Measurements from ENCODE around the gene RFX1.

RFX1 gene

DNA sequence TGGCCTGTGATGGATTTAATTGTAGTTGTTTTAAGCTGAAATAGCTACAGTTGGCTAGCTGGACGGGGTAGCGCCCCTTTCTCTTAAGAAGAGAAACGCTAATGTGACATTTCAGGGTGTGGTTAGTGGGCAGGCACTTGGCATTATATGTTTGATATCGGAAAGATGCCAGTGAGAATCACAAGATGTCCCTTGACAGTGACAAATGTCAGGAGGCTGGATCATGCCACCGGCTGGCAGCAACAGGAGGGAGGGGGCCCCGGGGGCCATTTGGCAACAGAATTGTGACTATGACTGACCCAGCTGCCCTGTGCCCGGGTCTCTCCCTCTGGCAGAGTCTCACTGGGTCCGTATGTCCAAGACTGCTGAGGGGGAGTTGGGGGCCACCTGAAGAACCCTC lies 49.1 kb downstream of the RFX1 start:
- no peak overlapping the region for H3K4me3 ChIP-seq (ENCODE audit: low read depth, low read length)
- TF ChIP-seq POLR2A (IDR thresholded peaks at IDR 0.05; ENCODE audit: extremely low read depth, insufficient read length), result no peak
- no peak for DNase-seq (ENCODE audit: low read depth)

DNA sequence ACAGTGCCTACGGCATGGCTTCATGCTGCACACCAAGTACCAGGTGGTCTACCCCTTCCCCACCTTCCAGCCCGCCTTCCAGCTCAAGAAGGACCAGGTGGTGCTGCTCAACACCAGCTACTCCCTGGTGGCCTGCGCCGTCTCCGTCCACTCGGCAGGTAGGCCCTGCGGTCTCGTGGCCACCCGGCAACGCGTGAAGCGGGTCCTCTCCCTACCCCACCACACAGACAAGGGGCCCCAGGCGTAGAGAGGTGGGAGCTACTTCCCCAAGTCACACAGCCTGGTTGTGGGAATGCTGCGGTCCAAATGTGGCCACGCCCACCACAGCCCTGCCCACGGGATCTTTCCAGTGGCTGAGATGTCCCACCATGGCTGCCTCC lies 49.8 kb downstream of the RFX1 start:
- DNase-seq (ENCODE audit: low read depth), result no peak
- TF ChIP-seq MYC (IDR thresholded peaks at IDR 0.05; ENCODE audit: low read depth, low read length) (no peak), POLR2A (IDR thresholded peaks at IDR 0.05; ENCODE audit: extremely low read depth, insufficient read length) (no peak)
- TF ChIP-seq, protein P1, sequence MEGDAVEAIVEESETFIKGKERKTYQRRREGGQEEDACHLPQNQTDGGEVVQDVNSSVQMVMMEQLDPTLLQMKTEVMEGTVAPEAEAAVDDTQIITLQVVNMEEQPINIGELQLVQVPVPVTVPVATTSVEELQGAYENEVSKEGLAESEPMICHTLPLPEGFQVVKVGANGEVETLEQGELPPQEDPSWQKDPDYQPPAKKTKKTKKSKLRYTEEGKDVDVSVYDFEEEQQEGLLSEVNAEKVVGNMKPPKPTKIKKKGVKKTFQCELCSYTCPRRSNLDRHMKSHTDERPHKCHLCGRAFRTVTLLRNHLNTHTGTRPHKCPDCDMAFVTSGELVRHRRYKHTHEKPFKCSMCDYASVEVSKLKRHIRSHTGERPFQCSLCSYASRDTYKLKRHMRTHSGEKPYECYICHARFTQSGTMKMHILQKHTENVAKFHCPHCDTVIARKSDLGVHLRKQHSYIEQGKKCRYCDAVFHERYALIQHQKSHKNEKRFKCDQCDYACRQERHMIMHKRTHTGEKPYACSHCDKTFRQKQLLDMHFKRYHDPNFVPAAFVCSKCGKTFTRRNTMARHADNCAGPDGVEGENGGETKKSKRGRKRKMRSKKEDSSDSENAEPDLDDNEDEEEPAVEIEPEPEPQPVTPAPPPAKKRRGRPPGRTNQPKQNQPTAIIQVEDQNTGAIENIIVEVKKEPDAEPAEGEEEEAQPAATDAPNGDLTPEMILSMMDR (IDR thresholded peaks at IDR 0.05; ENCODE audit: low read depth, low read length), result no peak
- TF ChIP-seq, protein P2, sequence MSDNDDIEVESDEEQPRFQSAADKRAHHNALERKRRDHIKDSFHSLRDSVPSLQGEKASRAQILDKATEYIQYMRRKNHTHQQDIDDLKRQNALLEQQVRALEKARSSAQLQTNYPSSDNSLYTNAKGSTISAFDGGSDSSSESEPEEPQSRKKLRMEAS (IDR thresholded peaks at IDR 0.05; ENCODE audit: low read depth, low read length), result no peak
- no peak overlapping the region for H3K4me3 ChIP-seq (ENCODE audit: low read depth, low read length)

DNA sequence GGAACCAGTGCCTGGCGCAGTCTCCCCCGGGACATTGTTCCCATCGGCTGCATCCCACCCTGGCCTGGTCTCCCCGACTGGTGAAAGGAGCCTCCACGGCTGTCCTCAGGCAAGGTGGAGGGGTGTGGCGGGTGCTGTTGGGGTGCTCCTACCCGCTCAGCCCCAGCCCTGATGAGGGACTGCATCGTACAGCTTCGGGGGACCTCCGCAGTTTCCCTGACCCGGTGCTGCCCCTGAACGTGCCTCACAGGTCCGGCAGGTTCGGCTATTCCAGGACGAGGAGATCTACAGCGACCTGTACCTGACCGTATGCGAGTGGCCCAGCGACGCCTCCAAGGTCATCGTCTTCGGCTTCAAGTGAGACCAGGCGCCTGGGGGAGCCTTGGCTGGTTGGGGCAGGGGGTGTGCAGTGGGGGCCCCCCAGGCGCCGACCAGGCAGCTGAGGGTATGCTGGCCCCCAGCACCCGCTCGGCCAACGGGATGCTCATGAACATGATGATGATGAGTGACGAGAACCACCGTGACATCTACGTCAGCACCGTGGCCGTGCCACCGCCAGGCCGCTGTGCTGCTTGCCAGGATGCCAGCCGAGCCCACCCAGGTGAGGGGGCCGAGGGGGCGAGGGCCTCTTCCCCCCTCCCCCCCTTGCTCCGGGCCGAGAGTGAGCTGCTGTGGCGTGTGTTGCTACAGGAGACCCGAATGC lies 50.3 kb downstream of the RFX1 start:
- TF ChIP-seq MYC (IDR thresholded peaks at IDR 0.05; ENCODE audit: low read depth, low read length) (no peak), POLR2A (IDR thresholded peaks at IDR 0.05; ENCODE audit: extremely low read depth, insufficient read length) (no peak)
- TF ChIP-seq, protein P2 (IDR thresholded peaks at IDR 0.05; ENCODE audit: low read depth, low read length), result no peak
- TF ChIP-seq, protein P1 (IDR thresholded peaks at IDR 0.05; ENCODE audit: low read depth, low read length), result no peak
- no peak for DNase-seq (ENCODE audit: low read depth)
- no peak overlapping the region for H3K4me3 ChIP-seq (ENCODE audit: low read depth, low read length)

DNA sequence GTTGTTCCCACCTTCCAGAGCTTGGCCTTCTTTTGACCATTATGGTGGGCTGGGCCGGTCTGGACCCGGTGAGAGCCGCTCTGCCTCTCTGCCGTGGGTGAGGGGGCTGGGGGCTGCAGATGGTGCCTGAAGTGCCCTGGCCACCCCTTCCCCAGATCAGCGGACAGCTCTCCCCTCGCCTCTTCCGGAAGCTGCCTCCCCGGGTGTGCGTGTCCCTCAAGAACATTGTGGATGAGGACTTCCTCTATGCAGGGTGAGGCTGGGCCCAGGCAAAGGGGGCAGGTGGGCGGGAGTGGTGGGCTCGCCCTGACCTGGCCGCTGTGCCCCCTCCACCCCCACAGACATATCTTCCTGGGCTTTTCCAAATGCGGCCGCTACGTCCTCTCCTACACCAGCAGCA lies 51.9 kb downstream of the RFX1 start:
- no peak overlapping the region for H3K4me3 ChIP-seq (ENCODE audit: low read depth, low read length)
- no peak for DNase-seq (ENCODE audit: low read depth)
- TF ChIP-seq POLR2A (IDR thresholded peaks at IDR 0.05; ENCODE audit: extremely low read depth, insufficient read length), result no peak
- TF ChIP-seq MYC (IDR thresholded peaks at IDR 0.05; ENCODE audit: low read depth, low read length), result no peak
- TF ChIP-seq, protein P1 (IDR thresholded peaks at IDR 0.05; ENCODE audit: low read depth, low read length), result no peak
- TF ChIP-seq, protein P2 (IDR thresholded peaks at IDR 0.05; ENCODE audit: low read depth, low read length), result no peak

DNA sequence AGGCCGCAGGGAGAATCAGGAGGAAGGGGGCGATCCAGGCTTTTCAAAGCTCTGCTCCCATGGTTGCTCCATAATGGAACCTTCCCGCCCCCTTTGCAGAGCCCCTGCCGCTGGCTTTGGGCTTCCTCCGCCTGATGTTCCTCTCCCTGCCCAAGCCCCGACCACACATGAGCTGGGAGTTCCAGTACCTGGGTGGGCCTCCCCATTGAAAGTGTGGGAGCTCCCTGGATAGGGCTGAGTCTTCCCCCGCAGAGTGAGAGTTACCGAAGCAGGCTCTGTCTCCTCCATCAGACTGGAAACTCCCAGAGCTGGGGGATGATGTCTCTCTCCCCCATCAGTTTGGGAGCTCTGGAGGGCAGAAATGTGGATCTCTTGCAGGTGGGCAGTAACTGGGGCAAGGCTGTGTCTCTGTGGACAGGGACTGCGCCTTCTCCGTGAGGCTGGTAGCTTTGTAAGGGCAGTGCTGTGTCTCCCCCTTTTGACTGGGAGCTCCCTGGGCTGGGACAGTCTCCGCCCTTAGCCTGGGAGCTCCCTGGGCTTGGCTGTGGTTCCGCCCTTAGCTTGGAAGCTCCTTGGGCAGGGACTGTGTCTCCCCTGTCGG lies 53.1 kb downstream of the RFX1 start:
- TF ChIP-seq, protein P2 (IDR thresholded peaks at IDR 0.05; ENCODE audit: low read depth, low read length), result no peak
- TF ChIP-seq, protein P1 (IDR thresholded peaks at IDR 0.05; ENCODE audit: low read depth, low read length), result no peak
- TF ChIP-seq POLR2A (IDR thresholded peaks at IDR 0.05; ENCODE audit: extremely low read depth, insufficient read length), result no peak
- TF ChIP-seq MYC (IDR thresholded peaks at IDR 0.05; ENCODE audit: low read depth, low read length), result no peak
- peak overlapping the region; percentile 79 for H3K4me3 ChIP-seq (ENCODE audit: low read depth, low read length)
- peak; percentile 31 for DNase-seq (ENCODE audit: low read depth)

DNA sequence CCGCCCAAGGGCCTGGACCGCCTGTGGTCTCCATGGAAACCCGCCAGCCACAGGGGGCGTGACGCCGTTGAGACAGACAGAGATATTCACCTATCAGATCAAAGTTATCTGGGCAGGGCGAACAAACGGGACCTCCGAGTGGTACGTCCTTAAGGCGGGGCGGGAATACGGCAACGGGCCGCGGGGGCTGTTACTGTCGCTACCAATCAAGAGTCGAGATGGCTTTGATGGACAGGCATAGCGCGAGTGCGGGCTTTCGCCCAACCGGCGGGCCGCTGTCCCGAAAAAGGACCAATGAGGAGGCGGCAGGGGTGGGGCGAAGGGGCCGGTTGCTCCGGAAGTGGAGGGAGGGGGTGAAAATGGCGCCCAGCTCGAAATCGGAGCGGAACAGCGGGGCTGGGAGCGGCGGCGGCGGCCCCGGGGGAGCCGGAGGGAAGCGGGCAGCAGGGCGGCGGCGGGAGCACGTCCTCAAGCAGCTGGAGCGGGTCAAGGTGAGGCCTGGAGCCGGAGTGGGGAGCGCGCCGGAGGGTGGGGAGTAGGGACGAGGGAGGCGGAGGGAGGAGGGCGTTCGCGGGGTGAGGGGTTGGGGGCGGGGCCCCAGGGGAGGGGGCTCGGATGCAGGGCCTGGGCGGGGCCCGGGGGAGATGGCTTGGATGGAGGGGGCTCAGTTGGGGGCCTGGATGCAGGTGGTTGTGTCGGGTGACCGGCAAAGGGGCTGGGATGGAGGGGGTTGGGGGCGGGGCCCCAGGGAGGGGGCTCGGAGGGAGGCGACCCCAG lies 53.8 kb downstream of the RFX1 start, which contains the start of gene DCAF15:
Gene DCAF15 (plus strand): TSS at position 356 of the 777 bp plus-strand sequence. CDS start 4 bp downstream, at position 360.
- DNase-seq (ENCODE audit: low read depth), result peak; percentile 99

More for the DNA sequence above, 53.8 kb downstream of the RFX1 start, which contains the start of gene DCAF15:
- TF ChIP-seq POLR2A (IDR thresholded peaks at IDR 0.05; ENCODE audit: extremely low read depth, insufficient read length), result peak; percentile 50
- TF ChIP-seq, protein P2 (IDR thresholded peaks at IDR 0.05; ENCODE audit: low read depth, low read length), result no peak
- H3K4me3 ChIP-seq (ENCODE audit: low read depth, low read length), result peak within 1 kb of the TSS; percentile 79

Data from NB4 (cell line).